Prostate gland (tissue), 2 donors: ENCODE measurements around the gene DLG2.

Source experiments
- POLR2A ChIP-seq: fragments of 450-650 bp; IDR thresholded peaks from one replicate; pipeline ENCODE4 v1.6.1; 2016; ENCODE audit warnings: antibody characterized with exemption, mild to moderate bottlenecking
- POLR2AphosphoS5 ChIP-seq: sonication (generic); formaldehyde crosslinking; IDR thresholded peaks from one replicate; pipeline ENCODE4 v1.6.1; 2017; ENCODE audit warnings: antibody characterized with exemption
- TF ChIP-seq, protein P1 (sequence below), 4 experiments: fragments of 200-600 bp in 2 of 4; fragments of 450-650 bp in 2 of 4; sonication (generic) in 2 of 4; IDR thresholded peaks; 1 replicate in 3 of 4; 2 replicates in 1 of 4; pipeline ENCODE4 v1.5.1; 2016 to 2019; ENCODE audit warnings: antibody characterized with exemption in 4 of 4, mild to moderate bottlenecking in 2 of 4, moderate library complexity in 2 of 4

GRCh38 chr11:83782329-83782728, 1844.8 kb downstream of the DLG2 start:
- TF ChIP-seq, protein P1, sequence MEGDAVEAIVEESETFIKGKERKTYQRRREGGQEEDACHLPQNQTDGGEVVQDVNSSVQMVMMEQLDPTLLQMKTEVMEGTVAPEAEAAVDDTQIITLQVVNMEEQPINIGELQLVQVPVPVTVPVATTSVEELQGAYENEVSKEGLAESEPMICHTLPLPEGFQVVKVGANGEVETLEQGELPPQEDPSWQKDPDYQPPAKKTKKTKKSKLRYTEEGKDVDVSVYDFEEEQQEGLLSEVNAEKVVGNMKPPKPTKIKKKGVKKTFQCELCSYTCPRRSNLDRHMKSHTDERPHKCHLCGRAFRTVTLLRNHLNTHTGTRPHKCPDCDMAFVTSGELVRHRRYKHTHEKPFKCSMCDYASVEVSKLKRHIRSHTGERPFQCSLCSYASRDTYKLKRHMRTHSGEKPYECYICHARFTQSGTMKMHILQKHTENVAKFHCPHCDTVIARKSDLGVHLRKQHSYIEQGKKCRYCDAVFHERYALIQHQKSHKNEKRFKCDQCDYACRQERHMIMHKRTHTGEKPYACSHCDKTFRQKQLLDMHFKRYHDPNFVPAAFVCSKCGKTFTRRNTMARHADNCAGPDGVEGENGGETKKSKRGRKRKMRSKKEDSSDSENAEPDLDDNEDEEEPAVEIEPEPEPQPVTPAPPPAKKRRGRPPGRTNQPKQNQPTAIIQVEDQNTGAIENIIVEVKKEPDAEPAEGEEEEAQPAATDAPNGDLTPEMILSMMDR (IDR thresholded peaks at IDR 0.05) = no peak
- no peak for TF ChIP-seq POLR2A
- TF ChIP-seq POLR2AphosphoS5 = no peak
